Measurements from ENCODE around the gene OR1L4.

- no peak for TF ChIP-seq PATZ1 (CRISPR knock-in tag; IDR thresholded peaks at IDR 0.05; ENCODE audit: borderline replicate concordance)
- no peak for TF ChIP-seq ZNF70 (CRISPR knock-in tag; IDR thresholded peaks at IDR 0.05)
- no peak for TF ChIP-seq ZFP3 (CRISPR knock-in tag; IDR thresholded peaks at IDR 0.05)
- TF ChIP-seq ARNTL (CRISPR knock-in tag; IDR thresholded peaks at IDR 0.05; ENCODE audit: borderline replicate concordance, low read depth): no peak
- TF ChIP-seq SNAI2 (CRISPR knock-in tag; IDR thresholded peaks at IDR 0.05): no peak
- TF ChIP-seq ISL1 (CRISPR knock-in tag; IDR thresholded peaks at IDR 0.05): no peak
- no peak for TF ChIP-seq ZFP30 (CRISPR knock-in tag; IDR thresholded peaks at IDR 0.05)
- no peak for TF ChIP-seq PPARA (CRISPR knock-in tag; IDR thresholded peaks at IDR 0.05; ENCODE audit: borderline replicate concordance)
- TF ChIP-seq OSR1 (CRISPR knock-in tag; IDR thresholded peaks at IDR 0.05): no peak
- TF ChIP-seq GLIS3 (CRISPR knock-in tag; IDR thresholded peaks at IDR 0.05): no peak
- no peak for TF ChIP-seq ESRRG (CRISPR knock-in tag; IDR thresholded peaks at IDR 0.05)
- TF ChIP-seq CSRNP3 (CRISPR knock-in tag; IDR thresholded peaks at IDR 0.05): no peak
- TF ChIP-seq ZNF565 (CRISPR knock-in tag; conservative IDR thresholded peaks at IDR 0.05; ENCODE audit: low read depth): no peak
- no peak for TF ChIP-seq CREB5 (CRISPR knock-in tag; IDR thresholded peaks at IDR 0.05; ENCODE audit: low read depth)
These were observed 5.8 kb upstream of the OR1L4 start for GRCh38 chr9:122718038-122718437.
